Hematopoietic multipotent progenitor cell treated with erythropoietin and hydrocortisone succinate and interleukin-3 and kit ligand, for 4 days (in vitro differentiated cells): Measurements from ENCODE around the gene ABHD16B.

Experiments used
- DNase-seq: peaks from one replicate; pipeline ENCODE4 v3.0.0-alpha.2; 2015

The ABHD16B gene

GRCh38 chr20:63861365-63861934 lies at the start of gene ABHD16B:
TSS of gene ABHD16B (plus strand) at chr20:63861498. CDS start at chr20:63861541, 43 bp downstream.
- no peak for DNase-seq

DNA sequence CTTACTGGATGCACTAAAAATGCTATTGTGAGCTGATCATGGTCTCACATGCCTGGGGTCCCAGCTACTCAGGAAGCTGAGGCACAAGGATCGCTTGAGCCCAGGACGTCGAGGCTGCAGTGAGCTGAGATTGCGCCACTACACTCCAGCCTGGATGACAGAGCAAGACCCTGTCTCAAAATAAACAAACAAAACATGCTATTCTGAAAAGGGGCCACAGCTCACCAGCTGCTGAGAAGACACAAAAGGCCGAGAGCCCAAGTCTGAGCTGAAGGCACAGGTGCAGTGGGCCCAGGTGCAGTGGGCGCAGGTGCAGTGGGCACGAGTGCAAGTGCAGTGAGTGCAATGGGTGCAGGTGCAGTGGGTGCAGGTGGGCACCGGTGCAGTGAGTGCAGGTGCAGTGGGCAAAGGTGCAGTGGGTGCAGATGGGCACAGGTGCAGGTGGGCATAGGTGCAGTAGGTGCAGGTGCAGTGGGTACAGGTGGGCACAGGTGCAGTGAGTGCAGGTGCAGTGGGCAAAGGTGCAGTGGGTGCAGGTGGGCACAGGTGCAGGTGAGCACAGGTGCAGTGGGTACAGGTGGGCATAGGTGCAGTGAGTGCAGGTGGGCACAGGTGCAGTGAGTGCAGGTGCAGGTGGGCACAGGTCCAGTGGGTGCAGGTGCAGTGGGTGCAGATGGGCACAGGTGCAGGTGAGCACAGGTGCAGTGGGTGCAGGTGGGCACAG lies 46.2 kb upstream of the ABHD16B start:
- peak; percentile 22 for DNase-seq

DNA sequence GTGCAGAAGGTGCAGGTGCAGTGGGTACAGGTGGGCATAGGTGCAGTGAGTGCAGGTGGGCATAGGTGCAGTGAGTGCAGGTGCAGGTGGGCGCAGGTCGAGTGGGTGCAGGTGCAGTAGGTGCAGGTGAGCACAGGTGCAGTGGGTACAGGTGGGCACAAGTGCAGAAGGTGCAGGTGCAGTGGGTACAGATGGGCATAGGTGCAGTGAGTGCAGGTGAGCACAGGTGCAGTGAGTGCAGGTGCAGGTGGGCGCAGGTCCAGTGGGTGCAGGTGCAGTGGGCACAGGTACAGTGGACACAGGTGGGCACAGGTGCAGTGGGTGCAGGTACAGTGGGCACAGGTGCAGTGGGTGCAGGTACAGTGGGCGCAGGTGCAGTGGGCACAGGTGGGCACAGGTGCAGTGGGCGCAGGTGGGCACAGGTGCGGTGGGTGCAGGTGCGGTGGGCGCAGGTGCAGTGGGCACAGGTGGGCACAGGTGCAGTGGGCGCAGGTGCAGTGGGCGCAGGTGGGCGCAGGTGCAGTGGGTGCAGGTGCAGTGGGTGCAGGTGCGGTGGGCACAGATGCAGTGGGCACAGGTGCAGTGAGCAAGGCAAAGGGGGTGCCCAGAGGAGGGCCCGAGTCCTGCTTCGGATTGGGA lies 45.6 kb upstream of the ABHD16B start:
- no peak for DNase-seq

GRCh38 chr20:63819224-63819921 lies 41.9 kb upstream of the ABHD16B start:
- DNase-seq, result no peak

DNA sequence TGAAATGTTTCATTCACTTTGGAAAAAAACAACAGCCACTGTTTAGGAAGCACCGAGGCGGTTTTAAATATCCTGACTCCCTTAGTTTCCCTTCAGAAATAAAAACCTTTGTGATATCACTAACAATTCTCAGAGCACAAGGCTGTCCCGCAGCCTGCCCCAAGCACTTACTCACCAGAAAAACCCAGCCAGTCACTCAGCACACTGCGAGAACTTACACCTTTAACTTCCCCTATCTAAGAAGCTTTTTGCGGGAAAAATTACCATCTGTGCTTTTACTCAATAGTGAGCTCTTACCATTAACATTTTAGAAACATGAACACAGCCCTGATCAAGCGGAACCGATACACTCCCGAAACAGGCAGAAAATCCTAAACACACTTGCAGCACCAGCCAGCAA lies 39.5 kb upstream of the ABHD16B start:
- no peak for DNase-seq

DNA sequence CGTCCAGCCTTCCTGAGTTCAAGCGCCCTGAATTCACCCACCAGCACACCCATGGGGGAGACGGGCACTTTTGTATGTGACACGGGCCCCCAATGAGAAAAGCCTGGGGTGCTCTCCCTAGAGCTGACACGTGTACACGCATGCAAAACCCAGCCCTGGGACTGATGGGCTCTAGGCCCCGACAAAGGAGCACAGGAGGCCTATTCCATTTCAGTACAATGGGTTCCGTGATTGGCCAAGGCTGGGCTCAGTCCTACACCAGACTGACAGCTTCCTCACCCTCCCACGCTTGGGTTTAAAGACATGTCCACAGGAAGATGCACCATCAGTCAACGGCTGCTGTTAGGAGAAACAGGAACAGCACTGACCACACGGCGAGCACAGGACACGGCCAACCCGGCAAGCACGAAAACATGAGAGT lies 39.0 kb upstream of the ABHD16B start:
- DNase-seq, result no peak

DNA sequence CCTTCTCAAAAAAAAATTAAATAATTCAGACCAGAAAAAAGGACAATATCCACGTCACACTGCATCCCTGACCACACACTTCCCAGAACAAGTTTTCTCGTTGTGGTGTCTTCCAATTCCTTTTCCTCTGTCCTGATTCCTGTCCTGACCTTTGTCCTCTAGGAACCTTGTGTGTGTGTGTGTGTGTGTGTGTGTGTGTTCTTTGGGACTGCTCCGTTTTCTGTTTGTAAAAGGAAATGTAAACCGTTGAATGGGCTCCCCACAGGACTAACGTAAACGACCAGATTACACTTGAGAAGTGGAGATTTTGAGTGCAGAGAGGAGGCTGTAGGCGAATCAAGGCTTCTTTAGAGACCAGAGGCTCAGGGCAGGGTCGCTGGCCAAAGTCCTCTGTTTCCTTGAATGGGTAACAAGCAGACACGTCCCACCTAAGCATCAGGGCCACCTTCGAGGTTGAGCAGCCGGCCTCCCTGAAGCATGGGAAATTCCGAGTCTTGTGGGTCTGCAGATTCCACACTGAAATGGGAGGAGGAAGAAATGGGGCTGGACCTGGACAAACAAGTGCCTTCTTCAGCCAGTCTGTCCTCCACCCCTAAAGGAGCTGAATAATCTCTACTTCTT lies 37.5 kb upstream of the ABHD16B start:
- DNase-seq, result no peak

GRCh38 chr20:63825331-63826118 lies 35.8 kb upstream of the ABHD16B start:
- DNase-seq, result no peak

GRCh38 chr20:63826753-63827152 lies 34.5 kb upstream of the ABHD16B start:
- no peak for DNase-seq

DNA sequence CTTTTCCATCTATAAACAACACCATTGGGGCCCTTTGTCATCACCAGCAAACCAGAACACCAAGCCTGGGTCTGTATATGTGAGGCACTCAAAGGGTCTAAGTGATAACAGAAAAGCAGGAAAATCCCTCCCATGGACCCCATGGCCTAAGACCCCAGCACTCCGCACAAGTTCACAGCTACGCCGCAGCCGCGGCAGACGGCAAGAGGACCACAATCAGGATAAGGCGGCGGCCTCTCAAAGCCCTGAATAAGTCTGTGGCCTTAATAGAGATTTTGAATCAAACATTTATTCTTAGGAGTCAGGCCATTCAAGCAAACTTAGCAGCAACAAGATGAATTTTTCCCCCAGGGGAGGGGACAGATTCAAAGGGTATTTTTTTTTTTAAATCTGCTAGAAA lies 33.2 kb upstream of the ABHD16B start:
- no peak for DNase-seq

GRCh38 chr20:63828545-63828944 lies 32.8 kb upstream of the ABHD16B start:
- no peak for DNase-seq

- no peak for DNase-seq
These were observed 32.3 kb upstream of the ABHD16B start for GRCh38 chr20:63828951-63829350.

GRCh38 chr20:63829603-63829944 lies 31.7 kb upstream of the ABHD16B start:
- DNase-seq, result no peak

GRCh38 chr20:63829945-63830835 lies 31.1 kb upstream of the ABHD16B start:
- DNase-seq, result no peak

- peak; percentile 68 for DNase-seq
These were observed 30.3 kb upstream of the ABHD16B start, which contains the start of gene ZBTB46 for GRCh38 chr20:63830841-63831588. TSS of gene ZBTB46 (minus strand) at chr20:63831264. CDS start at chr20:63790757, 40,507 bp downstream.

DNA sequence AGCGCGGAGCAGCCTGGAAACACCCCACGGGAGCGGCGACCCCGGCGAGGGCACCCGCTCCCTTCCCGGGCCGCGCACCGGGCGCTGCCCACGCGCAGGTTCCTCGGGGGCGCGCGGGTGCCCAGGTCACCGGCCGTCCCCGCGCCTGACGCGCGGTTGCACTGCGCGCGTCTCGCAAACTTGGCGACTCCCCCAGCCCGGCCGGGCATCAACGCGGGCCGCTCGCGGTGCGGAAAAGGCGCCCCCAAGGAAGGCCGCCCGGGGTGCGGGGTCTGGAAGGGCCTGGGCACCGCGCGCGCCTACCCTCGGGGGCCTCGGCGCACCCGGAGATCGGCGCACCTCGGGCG lies 29.7 kb upstream of the ABHD16B start:
- no peak for DNase-seq

DNA sequence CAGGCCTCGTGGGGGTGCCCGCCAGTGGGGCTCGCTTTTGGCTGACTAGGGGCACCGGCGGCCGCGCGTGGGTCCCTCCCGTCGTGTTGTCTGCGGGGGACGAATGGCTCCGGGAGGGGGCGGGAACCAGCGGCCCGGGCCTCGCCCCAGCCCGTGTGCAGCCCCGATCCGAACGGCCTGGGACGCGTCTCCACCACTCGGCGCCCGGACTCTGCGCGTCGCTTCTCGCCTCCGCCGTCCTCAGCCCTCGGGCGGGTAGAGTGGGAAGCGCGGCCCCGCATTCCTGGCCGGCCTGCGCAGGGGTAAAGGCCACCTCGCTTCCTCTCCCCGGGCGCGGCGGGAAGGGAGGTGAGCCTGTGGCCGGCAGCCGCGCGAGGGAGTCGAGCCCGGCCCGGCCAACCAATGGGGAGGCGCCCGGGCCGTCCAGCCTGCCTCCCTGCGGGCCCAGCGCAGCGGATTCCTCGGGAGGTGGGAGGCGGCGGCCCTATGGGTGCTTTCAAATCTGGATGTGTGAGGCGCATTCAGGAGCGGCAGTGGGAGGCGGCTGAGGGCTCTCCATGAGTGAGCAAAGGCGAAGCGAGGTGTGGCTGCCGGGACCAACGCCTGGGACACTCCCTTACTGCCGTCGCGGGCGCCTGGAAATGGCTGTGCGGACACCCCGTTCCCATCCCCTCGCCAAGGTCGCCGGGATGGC lies 29.2 kb upstream of the ABHD16B start:
- no peak for DNase-seq

- DNase-seq, result no peak
These were observed 27.4 kb upstream of the ABHD16B start for GRCh38 chr20:63833776-63834490.

DNA sequence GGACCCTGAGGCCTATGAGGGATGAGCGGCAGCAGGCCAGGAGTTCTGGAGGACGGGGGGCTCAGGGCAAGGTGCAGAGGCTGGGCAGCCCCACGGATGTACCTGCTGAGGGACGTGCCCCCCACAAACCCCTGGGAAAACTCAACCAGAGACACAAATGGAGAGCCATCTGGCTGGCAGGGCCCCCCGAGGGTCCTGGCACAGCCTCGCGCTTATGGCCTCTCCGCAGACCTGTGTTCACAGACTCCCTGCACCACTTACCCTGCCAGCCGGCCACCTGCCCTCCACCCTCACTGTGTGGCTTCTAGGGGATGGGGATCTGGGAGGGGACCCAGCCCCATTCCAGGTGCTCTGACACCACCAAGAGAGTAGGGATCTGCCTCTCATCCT lies 26.8 kb upstream of the ABHD16B start:
- no peak for DNase-seq
